Measurements from ENCODE around the gene SRPX2. TPM values are rescaled to one million over a fixed set of nuclear protein-coding genes. Genes with fewer than 3 reads are reported as not detected.

Gene SRPX2
- total and polyA plus RNA-seq, 9 of the 15 experiments (the other 6 are each of a cell fraction or from before 2014, with no cell fraction given), result 0.13 to 0.20 TPM; not detected in 7

DNA sequence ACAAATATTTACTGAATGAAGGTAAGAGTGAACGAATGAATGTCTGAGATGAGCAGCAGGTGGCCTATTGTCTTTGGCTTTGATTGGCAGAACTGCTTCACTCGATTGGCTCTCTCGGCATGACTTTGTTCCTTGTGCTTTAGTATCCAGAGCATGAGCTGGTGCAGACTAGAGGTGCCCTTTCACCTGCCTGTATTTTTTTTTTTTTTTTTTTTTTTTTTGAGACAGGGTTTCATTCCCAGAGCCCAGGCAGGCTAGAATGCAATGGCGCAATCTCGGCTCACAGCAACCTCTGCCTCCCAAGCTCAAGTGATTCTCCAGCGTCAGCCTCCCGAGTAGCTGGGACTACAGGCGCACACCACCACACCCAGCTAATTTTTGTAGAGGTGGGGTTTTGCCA is 38.9 kb downstream of the SRPX2 start:
- ChIA-PET CTCF (ENCODE audit: low intra/inter-chr PET ratio) (no interaction called here), POLR2A (no interaction called here)
- no peaks in the 10 kb centered on the region for H3K36me3 ChIP-seq (ENCODE audit: control insufficient read depth, insufficient read depth, low read length)
- WGBS (ENCODE audit: insufficient coverage, low coverage, missing lambda C conversion rate), result 29% methylated on average over 7 of the region's 8 CpGs
- H3K9me3 ChIP-seq (replicated peaks; ENCODE audit: control insufficient read depth, insufficient read depth, low read depth, low read length), result no peaks in the 10 kb centered on the region
- H3K4me2 ChIP-seq (ENCODE audit: insufficient read depth, low read length), result no peak overlapping the region
- no peaks in the 10 kb centered on the region for H3K27me3 ChIP-seq (ENCODE audit: control insufficient read depth in 2 of 2, insufficient read depth in 2 of 2, low read length in 2 of 2)
- H3K4me3 ChIP-seq, result no peak overlapping the region
- no TSS peak for BruUV-seq (replicated peaks)
- intact Hi-C loops (cut with micrococcal nuclease), result loop anchor here (10.0 kb wide), 1 partner anchor 602 kb away; no protein-coding TSS in a partner anchor
- no peaks in the 10 kb centered on the region for H4K20me1 ChIP-seq (replicated peaks; ENCODE audit: control insufficient read depth, insufficient read depth, low read length)
- H3K79me2 ChIP-seq (ENCODE audit: control insufficient read depth, insufficient read depth, low read length), result no peaks in the 10 kb centered on the region
- no peak overlapping the region for H2AFZ ChIP-seq (ENCODE audit: low read depth, low read length)
- in situ Hi-C loops (cut with MboI), result loop anchor here (25.0 kb wide), 1 partner anchor 504 kb away; no protein-coding TSS in a partner anchor
- FAIRE-seq, result no peak
- no peaks in the 10 kb centered on the region for H3K4me1 ChIP-seq (replicated peaks in 1 of 2; ENCODE audit: control insufficient read depth in 2 of 2, insufficient read depth in 2 of 2, low read length in 2 of 2)
- H3K27ac ChIP-seq (ENCODE audit: extremely low read depth, low read depth, low read length), result no peak overlapping the region
- no peaks in the 10 kb centered on the region for H3K9me1 ChIP-seq (ENCODE audit: control insufficient read depth, insufficient read depth, low read length)
- H3K9ac ChIP-seq (ENCODE audit: insufficient read depth in 1 of 2, low read depth in 2 of 2, low read length in 2 of 2), result no peak overlapping the region
- ATAC-seq, result no peak
- DNase-seq (ENCODE audit: extremely low read depth in 1 of 4, low spot score in 3 of 4), result no peak
- TF ChIP-seq MAFK (IDR thresholded peaks at IDR 0.05; ENCODE audit: low read length) (no peak), TCFL5 (CRISPR knock-in tag; conservative IDR thresholded peaks at IDR 0.05) (no peak), KAT2B (IDR thresholded peaks at IDR 0.05; ENCODE audit: low read depth, low read length) (no peak), ZBTB43 (CRISPR knock-in tag; IDR thresholded peaks at IDR 0.05) (no peak), ZNF695 (CRISPR knock-in tag; IDR thresholded peaks at IDR 0.05) (no peak), ZNF431 (CRISPR knock-in tag; IDR thresholded peaks at IDR 0.05) (no peak), ZNF408 (CRISPR knock-in tag; IDR thresholded peaks at IDR 0.05; ENCODE audit: low read depth) (no peak), THRAP3 (IDR thresholded peaks at IDR 0.05; ENCODE audit: borderline replicate concordance) (no peak), MYBL2 (IDR thresholded peaks at IDR 0.05; ENCODE audit: low read depth) (no peak), MYBL2 (CRISPR knock-in tag; IDR thresholded peaks at IDR 0.05; ENCODE audit: borderline replicate concordance) (no peak), FOXP1 (CRISPR knock-in tag; IDR thresholded peaks at IDR 0.05) (no peak), ARID2 (IDR thresholded peaks at IDR 0.05) (no peak), RBM34 (IDR thresholded peaks at IDR 0.05; ENCODE audit: borderline replicate concordance, insufficient read depth, low read length) (no peak), ETV5 (CRISPR knock-in tag; IDR thresholded peaks at IDR 0.05; ENCODE audit: low read depth) (no peak), FOXM1 (IDR thresholded peaks at IDR 0.05; ENCODE audit: low read depth) (no peak), FOXM1 (CRISPR knock-in tag; IDR thresholded peaks at IDR 0.05; ENCODE audit: low read depth) (no peak), NR3C1 (CRISPR knock-in tag; IDR thresholded peaks at IDR 0.05) (no peak), NR2C1 (IDR thresholded peaks at IDR 0.05) (no peak), NR2C1 (tag; IDR thresholded peaks at IDR 0.05) (no peak)
- TF ChIP-seq, protein P1, sequence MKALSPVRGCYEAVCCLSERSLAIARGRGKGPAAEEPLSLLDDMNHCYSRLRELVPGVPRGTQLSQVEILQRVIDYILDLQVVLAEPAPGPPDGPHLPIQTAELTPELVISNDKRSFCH (CRISPR knock-in tag; IDR thresholded peaks at IDR 0.05), result no peak
- TF ChIP-seq, protein P1 (tag; IDR thresholded peaks at IDR 0.05), result no peak
- TF ChIP-seq, protein P2, sequence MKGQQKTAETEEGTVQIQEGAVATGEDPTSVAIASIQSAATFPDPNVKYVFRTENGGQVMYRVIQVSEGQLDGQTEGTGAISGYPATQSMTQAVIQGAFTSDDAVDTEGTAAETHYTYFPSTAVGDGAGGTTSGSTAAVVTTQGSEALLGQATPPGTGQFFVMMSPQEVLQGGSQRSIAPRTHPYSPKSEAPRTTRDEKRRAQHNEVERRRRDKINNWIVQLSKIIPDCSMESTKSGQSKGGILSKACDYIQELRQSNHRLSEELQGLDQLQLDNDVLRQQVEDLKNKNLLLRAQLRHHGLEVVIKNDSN (CRISPR knock-in tag; IDR thresholded peaks at IDR 0.05), result no peak
- TF ChIP-seq, protein P3, sequence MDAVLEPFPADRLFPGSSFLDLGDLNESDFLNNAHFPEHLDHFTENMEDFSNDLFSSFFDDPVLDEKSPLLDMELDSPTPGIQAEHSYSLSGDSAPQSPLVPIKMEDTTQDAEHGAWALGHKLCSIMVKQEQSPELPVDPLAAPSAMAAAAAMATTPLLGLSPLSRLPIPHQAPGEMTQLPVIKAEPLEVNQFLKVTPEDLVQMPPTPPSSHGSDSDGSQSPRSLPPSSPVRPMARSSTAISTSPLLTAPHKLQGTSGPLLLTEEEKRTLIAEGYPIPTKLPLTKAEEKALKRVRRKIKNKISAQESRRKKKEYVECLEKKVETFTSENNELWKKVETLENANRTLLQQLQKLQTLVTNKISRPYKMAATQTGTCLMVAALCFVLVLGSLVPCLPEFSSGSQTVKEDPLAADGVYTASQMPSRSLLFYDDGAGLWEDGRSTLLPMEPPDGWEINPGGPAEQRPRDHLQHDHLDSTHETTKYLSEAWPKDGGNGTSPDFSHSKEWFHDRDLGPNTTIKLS (IDR thresholded peaks at IDR 0.05; ENCODE audit: borderline replicate concordance, low read depth), result no peak
